ENCODE data around the gene FBXW10. TPM values are rescaled to one million over a fixed set of nuclear protein-coding genes. Genes with fewer than 3 reads are reported as not detected.
"Not testable (repeated sequence)": the region's sequence is repeated elsewhere in the genome, so short reads cannot be mapped to it uniquely, and the experiment has no call there.

The FBXW10 gene
- total RNA-seq (under 1 TPM; 0.58 to 0.74 TPM), polyA plus RNA-seq (under 1 TPM; 0.20 to 0.35 TPM)
- long read RNA-seq, donor 1: 0 reads
- long read RNA-seq, donor 2: 0 reads
- long read RNA-seq, donor 3: 0 reads
- long read RNA-seq, donor 4: 0 reads
- long read RNA-seq, donor 5: 0 reads

- H3K27ac ChIP-seq (ENCODE audit: low read depth in 1 of 2, low read length in 1 of 2); H3K36me3 ChIP-seq (ENCODE audit: control insufficient read depth in 4 of 4, insufficient read depth in 4 of 4, low read length in 4 of 4); H3K9me3 ChIP-seq (ENCODE audit: control insufficient read depth in 4 of 4, insufficient read depth in 3 of 4, low read length in 3 of 4); H3K27me3 ChIP-seq (ENCODE audit: control insufficient read depth in 3 of 3, insufficient read depth in 3 of 3, low read length in 2 of 3); ATAC-seq (ENCODE audit: insufficient read depth, low FRiP score); H3K4me3 ChIP-seq; H3K9ac ChIP-seq (ENCODE audit: insufficient read depth in 1 of 2, low read length in 2 of 2); H3K4me1 ChIP-seq (ENCODE audit: control insufficient read depth in 5 of 5, insufficient read depth in 5 of 5, low read length in 5 of 5): not testable (repeated sequence)
- peak in 2 of 3 donors; percentile 13 to 23 for DNase-seq
- 52 to 66% methylated on average over 9 of the region's 10 CpGs for WGBS, 2 donors
Measured at GRCh38 chr17:18743699-18744421, at the start of gene FBXW10. TSS of gene FBXW10 (plus strand) at chr17:18744054. CDS start at chr17:18744245, 191 bp downstream.

GRCh38 chr17:18695143-18695542, 48.7 kb upstream of the FBXW10 start:
- not testable (repeated sequence) for H3K27ac ChIP-seq (ENCODE audit: low read depth in 1 of 2, low read length in 1 of 2); H3K9me3 ChIP-seq (ENCODE audit: control insufficient read depth in 4 of 4, insufficient read depth in 3 of 4, low read length in 3 of 4); H3K4me3 ChIP-seq; H3K9ac ChIP-seq (ENCODE audit: insufficient read depth in 1 of 2, low read length in 2 of 2); H3K36me3 ChIP-seq (ENCODE audit: control insufficient read depth in 4 of 4, insufficient read depth in 4 of 4, low read length in 4 of 4); ATAC-seq (ENCODE audit: insufficient read depth, low FRiP score); H3K4me1 ChIP-seq (ENCODE audit: control insufficient read depth in 5 of 5, insufficient read depth in 5 of 5, low read length in 5 of 5); H3K27me3 ChIP-seq (ENCODE audit: control insufficient read depth in 3 of 3, insufficient read depth in 3 of 3, low read length in 2 of 3); DNase-seq
- WGBS, 2 donors: 55 to 78% methylated on average over 2 of the region's 2 CpGs

- H3K4me3 ChIP-seq; ATAC-seq (ENCODE audit: insufficient read depth, low FRiP score): not testable (repeated sequence)
Measured at GRCh38 chr17:18698473-18699103, 45.3 kb upstream of the FBXW10 start.

GRCh38 chr17:18705955-18706354, 37.9 kb upstream of the FBXW10 start:
- ATAC-seq (ENCODE audit: insufficient read depth, low FRiP score); H3K4me1 ChIP-seq (ENCODE audit: control insufficient read depth in 5 of 5, insufficient read depth in 5 of 5, low read length in 5 of 5); DNase-seq; H3K9me3 ChIP-seq (ENCODE audit: control insufficient read depth in 4 of 4, insufficient read depth in 3 of 4, low read length in 3 of 4); H3K4me3 ChIP-seq; H3K27me3 ChIP-seq (ENCODE audit: control insufficient read depth in 3 of 3, insufficient read depth in 3 of 3, low read length in 2 of 3); H3K36me3 ChIP-seq (ENCODE audit: control insufficient read depth in 4 of 4, insufficient read depth in 4 of 4, low read length in 4 of 4); H3K9ac ChIP-seq (ENCODE audit: insufficient read depth in 1 of 2, low read length in 2 of 2); H3K27ac ChIP-seq (ENCODE audit: low read depth in 1 of 2, low read length in 1 of 2): not testable (repeated sequence)
- WGBS, 2 donors: 91 to 92% methylated on average over 3 of the region's 3 CpGs

More at GRCh38 chr17:18698473-18699103, 45.3 kb upstream of the FBXW10 start:
- peak overlapping the region in 1 of 2 donors; percentile 70 for H3K9ac ChIP-seq (ENCODE audit: insufficient read depth in 1 of 2, low read length in 2 of 2)
- WGBS, 2 donors: 56 to 59% methylated on average over 8 of the region's 8 CpGs
- not testable (repeated sequence) for DNase-seq; H3K4me1 ChIP-seq (ENCODE audit: control insufficient read depth in 5 of 5, insufficient read depth in 5 of 5, low read length in 5 of 5); H3K27ac ChIP-seq (ENCODE audit: low read depth in 1 of 2, low read length in 1 of 2); H3K9me3 ChIP-seq (ENCODE audit: control insufficient read depth in 4 of 4, insufficient read depth in 3 of 4, low read length in 3 of 4); H3K27me3 ChIP-seq (ENCODE audit: control insufficient read depth in 3 of 3, insufficient read depth in 3 of 3, low read length in 2 of 3); H3K36me3 ChIP-seq (ENCODE audit: control insufficient read depth in 4 of 4, insufficient read depth in 4 of 4, low read length in 4 of 4)

GRCh38 chr17:18708215-18708614, 35.6 kb upstream of the FBXW10 start:
- not testable (repeated sequence) for H3K4me3 ChIP-seq; H3K4me1 ChIP-seq (ENCODE audit: control insufficient read depth in 5 of 5, insufficient read depth in 5 of 5, low read length in 5 of 5); DNase-seq; H3K36me3 ChIP-seq (ENCODE audit: control insufficient read depth in 4 of 4, insufficient read depth in 4 of 4, low read length in 4 of 4); ATAC-seq (ENCODE audit: insufficient read depth, low FRiP score); H3K9me3 ChIP-seq (ENCODE audit: control insufficient read depth in 4 of 4, insufficient read depth in 3 of 4, low read length in 3 of 4); H3K27ac ChIP-seq (ENCODE audit: low read depth in 1 of 2, low read length in 1 of 2); H3K9ac ChIP-seq (ENCODE audit: insufficient read depth in 1 of 2, low read length in 2 of 2); H3K27me3 ChIP-seq (ENCODE audit: control insufficient read depth in 3 of 3, insufficient read depth in 3 of 3, low read length in 2 of 3)
- 92 to 96% methylated on average over 3 of the region's 3 CpGs for WGBS, 2 donors
